ENCODE results near the gene ABCG2.

Gene ABCG2

GRCh38 chr4:88189881-88190585 is 31.6 kb upstream of the ABCG2 start:
- Histone ChIP-seq H3K27ac (ENCODE audit: low read depth, low read length) (no peak overlapping the region), H3K36me3 (ENCODE audit: control insufficient read depth, insufficient read depth, low read length) (no peaks in the 10 kb centered on the region), H3K27me3 (ENCODE audit: control insufficient read depth, insufficient read depth, low read length) (no peaks in the 10 kb centered on the region), H3K9me3 (ENCODE audit: control insufficient read depth, insufficient read depth, low read length) (no peaks in the 10 kb centered on the region), H3K9ac (ENCODE audit: low read depth, low read length) (no peak overlapping the region), H3K4me1 (ENCODE audit: control insufficient read depth, insufficient read depth, low read length) (peaks cover 8% of the 10 kb centered on the region), H3K4me3 (ENCODE audit: low read depth, low read length) (no peak overlapping the region)

GRCh38 chr4:88189418-88189738 is 30.9 kb upstream of the ABCG2 start:
- H3K36me3 ChIP-seq (ENCODE audit: control insufficient read depth, insufficient read depth, low read length) = no peaks in the 10 kb centered on the region
- no peak overlapping the region for H3K4me3 ChIP-seq (ENCODE audit: low read depth, low read length)
- H3K27ac ChIP-seq (ENCODE audit: low read depth, low read length) = no peak overlapping the region
- H3K9me3 ChIP-seq (ENCODE audit: control insufficient read depth, insufficient read depth, low read length) = no peaks in the 10 kb centered on the region
- no peaks in the 10 kb centered on the region for H3K27me3 ChIP-seq (ENCODE audit: control insufficient read depth, insufficient read depth, low read length)
- H3K9ac ChIP-seq (ENCODE audit: low read depth, low read length) = no peak overlapping the region
- H3K4me1 ChIP-seq (ENCODE audit: control insufficient read depth, insufficient read depth, low read length) = peaks cover 8% of the 10 kb centered on the region

- H3K36me3 ChIP-seq (ENCODE audit: control insufficient read depth, insufficient read depth, low read length) = no peaks in the 10 kb centered on the region
- no peaks in the 10 kb centered on the region for H3K9me3 ChIP-seq (ENCODE audit: control insufficient read depth, insufficient read depth, low read length)
- no peak overlapping the region for H3K9ac ChIP-seq (ENCODE audit: low read depth, low read length)
- peaks cover 8% of the 10 kb centered on the region for H3K4me1 ChIP-seq (ENCODE audit: control insufficient read depth, insufficient read depth, low read length)
- H3K4me3 ChIP-seq (ENCODE audit: low read depth, low read length) = no peak overlapping the region
- no peak overlapping the region for H3K27ac ChIP-seq (ENCODE audit: low read depth, low read length)
- H3K27me3 ChIP-seq (ENCODE audit: control insufficient read depth, insufficient read depth, low read length) = no peaks in the 10 kb centered on the region
Measured at GRCh38 chr4:88188738-88189417, 30.4 kb upstream of the ABCG2 start.

GRCh38 chr4:88187766-88188165 is 29.3 kb upstream of the ABCG2 start:
- Histone ChIP-seq H3K36me3 (ENCODE audit: control insufficient read depth, insufficient read depth, low read length) (no peaks in the 10 kb centered on the region), H3K9me3 (ENCODE audit: control insufficient read depth, insufficient read depth, low read length) (no peaks in the 10 kb centered on the region), H3K4me1 (ENCODE audit: control insufficient read depth, insufficient read depth, low read length) (peaks cover 8% of the 10 kb centered on the region), H3K27ac (ENCODE audit: low read depth, low read length) (no peak overlapping the region), H3K4me3 (ENCODE audit: low read depth, low read length) (no peak overlapping the region), H3K27me3 (ENCODE audit: control insufficient read depth, insufficient read depth, low read length) (no peaks in the 10 kb centered on the region), H3K9ac (ENCODE audit: low read depth, low read length) (no peak overlapping the region)

DNA sequence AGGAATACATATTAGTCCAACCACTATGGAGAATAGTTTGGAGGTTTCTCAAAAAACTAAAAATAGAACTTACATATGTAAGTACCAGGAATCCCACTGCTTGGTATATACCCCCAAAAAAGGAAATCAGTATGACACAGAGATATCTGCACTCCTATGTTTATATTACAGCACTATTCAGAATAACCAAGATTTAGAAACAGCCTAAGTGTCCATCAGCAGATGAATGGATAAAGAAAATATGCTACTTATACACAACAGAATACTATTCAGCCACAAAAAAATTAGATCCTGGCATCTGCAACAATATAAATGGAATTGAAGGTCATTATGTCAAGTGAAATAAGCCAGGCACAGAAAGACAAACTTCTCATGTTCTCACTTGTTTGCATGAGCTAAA is 27.5 kb upstream of the ABCG2 start:
- H3K36me3 ChIP-seq (ENCODE audit: control insufficient read depth, insufficient read depth, low read length) = no peaks in the 10 kb centered on the region
- H3K9me3 ChIP-seq (ENCODE audit: control insufficient read depth, insufficient read depth, low read length) = no peaks in the 10 kb centered on the region
- H3K27ac ChIP-seq (ENCODE audit: low read depth, low read length) = no peak overlapping the region
- peaks cover 8% of the 10 kb centered on the region for H3K4me1 ChIP-seq (ENCODE audit: control insufficient read depth, insufficient read depth, low read length)
- no peak overlapping the region for H3K4me3 ChIP-seq (ENCODE audit: low read depth, low read length)
- no peaks in the 10 kb centered on the region for H3K27me3 ChIP-seq (ENCODE audit: control insufficient read depth, insufficient read depth, low read length)
- H3K9ac ChIP-seq (ENCODE audit: low read depth, low read length) = no peak overlapping the region

DNA sequence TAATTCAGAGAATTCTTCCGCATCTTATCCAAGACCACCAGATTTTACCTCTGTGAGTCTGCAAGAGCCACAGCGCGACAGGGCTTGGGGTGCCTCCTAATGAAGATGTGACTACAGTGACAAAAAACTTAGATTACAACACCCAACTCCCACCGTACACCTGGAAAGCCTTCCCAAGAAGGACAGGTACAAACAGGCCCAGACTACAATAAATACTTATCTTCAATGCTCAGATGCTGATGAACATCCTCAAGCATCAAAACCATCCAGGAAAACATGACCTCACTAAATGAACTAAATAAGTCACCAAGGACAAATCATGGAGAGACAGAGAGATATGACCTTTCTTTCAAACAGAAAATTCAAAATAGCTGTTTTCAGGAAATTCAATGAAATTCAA is 20.8 kb upstream of the ABCG2 start:
- Histone ChIP-seq H3K9me3 (ENCODE audit: control insufficient read depth, insufficient read depth, low read length) (no peaks in the 10 kb centered on the region), H3K9ac (ENCODE audit: low read depth, low read length) (no peak overlapping the region), H3K27me3 (ENCODE audit: control insufficient read depth, insufficient read depth, low read length) (no peaks in the 10 kb centered on the region), H3K4me3 (ENCODE audit: low read depth, low read length) (no peak overlapping the region), H3K4me1 (ENCODE audit: control insufficient read depth, insufficient read depth, low read length) (peaks cover 17% of the 10 kb centered on the region), H3K36me3 (ENCODE audit: control insufficient read depth, insufficient read depth, low read length) (no peaks in the 10 kb centered on the region), H3K27ac (ENCODE audit: low read depth, low read length) (no peak overlapping the region)

- H3K27me3 ChIP-seq (ENCODE audit: control insufficient read depth, insufficient read depth, low read length) = no peaks in the 10 kb centered on the region
- no peaks in the 10 kb centered on the region for H3K36me3 ChIP-seq (ENCODE audit: control insufficient read depth, insufficient read depth, low read length)
- no peaks in the 10 kb centered on the region for H3K9me3 ChIP-seq (ENCODE audit: control insufficient read depth, insufficient read depth, low read length)
- peaks cover 17% of the 10 kb centered on the region for H3K4me1 ChIP-seq (ENCODE audit: control insufficient read depth, insufficient read depth, low read length)
- H3K4me3 ChIP-seq (ENCODE audit: low read depth, low read length) = no peak overlapping the region
- peak overlapping the region; percentile 81 for H3K27ac ChIP-seq (ENCODE audit: low read depth, low read length)
- H3K9ac ChIP-seq (ENCODE audit: low read depth, low read length) = peak overlapping the region; percentile 10; the same call in 1 of the 2 replicates
Measured at GRCh38 chr4:88178626-88179231, 20.3 kb upstream of the ABCG2 start.

- H3K9ac ChIP-seq (ENCODE audit: low read depth, low read length) = peak overlapping the region; percentile 23; the same call in 1 of the 2 replicates
- peak overlapping the region; percentile 81 for H3K27ac ChIP-seq (ENCODE audit: low read depth, low read length)
- H3K4me3 ChIP-seq (ENCODE audit: low read depth, low read length) = no peak overlapping the region
- H3K4me1 ChIP-seq (ENCODE audit: control insufficient read depth, insufficient read depth, low read length) = peaks cover 17% of the 10 kb centered on the region
- H3K27me3 ChIP-seq (ENCODE audit: control insufficient read depth, insufficient read depth, low read length) = no peaks in the 10 kb centered on the region
- H3K36me3 ChIP-seq (ENCODE audit: control insufficient read depth, insufficient read depth, low read length) = no peaks in the 10 kb centered on the region
- no peaks in the 10 kb centered on the region for H3K9me3 ChIP-seq (ENCODE audit: control insufficient read depth, insufficient read depth, low read length)
Measured at GRCh38 chr4:88177983-88178625, 19.7 kb upstream of the ABCG2 start.

DNA sequence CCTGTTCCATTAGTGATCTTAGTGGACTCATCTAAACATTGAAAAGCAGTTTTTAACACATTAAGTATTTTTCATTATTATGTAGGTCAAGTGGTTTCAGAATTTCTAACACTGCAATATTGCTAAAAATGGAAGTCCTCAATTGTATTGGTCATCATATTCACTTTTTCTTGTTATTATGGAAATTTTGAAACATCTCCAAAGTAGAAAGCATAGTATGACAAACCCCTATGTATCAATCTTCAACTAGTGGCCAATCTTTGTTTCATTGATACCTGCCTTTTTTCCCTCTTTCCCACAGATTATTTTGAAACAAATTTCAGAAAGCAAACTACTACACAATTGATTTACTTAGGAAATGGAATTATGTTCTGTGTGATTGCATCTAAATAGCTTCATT is 14.5 kb upstream of the ABCG2 start:
- H3K4me3 ChIP-seq (ENCODE audit: low read depth, low read length) = no peak overlapping the region
- H3K27me3 ChIP-seq (ENCODE audit: control insufficient read depth, insufficient read depth, low read length) = no peaks in the 10 kb centered on the region
- no peaks in the 10 kb centered on the region for H3K36me3 ChIP-seq (ENCODE audit: control insufficient read depth, insufficient read depth, low read length)
- H3K9me3 ChIP-seq (ENCODE audit: control insufficient read depth, insufficient read depth, low read length) = no peaks in the 10 kb centered on the region
- H3K9ac ChIP-seq (ENCODE audit: low read depth, low read length) = no peak overlapping the region
- no peak overlapping the region for H3K27ac ChIP-seq (ENCODE audit: low read depth, low read length)
- peaks cover 7% of the 10 kb centered on the region for H3K4me1 ChIP-seq (ENCODE audit: control insufficient read depth, insufficient read depth, low read length)

GRCh38 chr4:88171206-88171605 is 12.8 kb upstream of the ABCG2 start:
- no peaks in the 10 kb centered on the region for H3K9me3 ChIP-seq (ENCODE audit: control insufficient read depth, insufficient read depth, low read length)
- no peaks in the 10 kb centered on the region; the same call in 1 of the 2 replicates for H3K4me1 ChIP-seq (ENCODE audit: control insufficient read depth, insufficient read depth, low read length)
- no peak overlapping the region for H3K27ac ChIP-seq (ENCODE audit: low read depth, low read length)
- no peaks in the 10 kb centered on the region for H3K27me3 ChIP-seq (ENCODE audit: control insufficient read depth, insufficient read depth, low read length)
- H3K4me3 ChIP-seq (ENCODE audit: low read depth, low read length) = no peak overlapping the region
- H3K36me3 ChIP-seq (ENCODE audit: control insufficient read depth, insufficient read depth, low read length) = no peaks in the 10 kb centered on the region
- no peak overlapping the region for H3K9ac ChIP-seq (ENCODE audit: low read depth, low read length)

GRCh38 chr4:88169298-88169697 is 10.9 kb upstream of the ABCG2 start:
- H3K9ac ChIP-seq (ENCODE audit: low read depth, low read length) = no peak overlapping the region
- H3K4me3 ChIP-seq (ENCODE audit: low read depth, low read length) = no peak overlapping the region
- no peak overlapping the region for H3K27ac ChIP-seq (ENCODE audit: low read depth, low read length)
- H3K4me1 ChIP-seq (ENCODE audit: control insufficient read depth, insufficient read depth, low read length) = no peaks in the 10 kb centered on the region
- H3K27me3 ChIP-seq (ENCODE audit: control insufficient read depth, insufficient read depth, low read length) = no peaks in the 10 kb centered on the region
- no peaks in the 10 kb centered on the region for H3K36me3 ChIP-seq (ENCODE audit: control insufficient read depth, insufficient read depth, low read length)
- H3K9me3 ChIP-seq (ENCODE audit: control insufficient read depth, insufficient read depth, low read length) = no peaks in the 10 kb centered on the region
